ENCODE results near the gene ESYT2. TPM values are rescaled to one million over a fixed set of nuclear protein-coding genes. Genes with fewer than 3 reads are reported as not detected.

Gene ESYT2
- total and polyA plus RNA-seq, 4 donors = 16.4 to 83.0 (median 58.0) TPM

DNA sequence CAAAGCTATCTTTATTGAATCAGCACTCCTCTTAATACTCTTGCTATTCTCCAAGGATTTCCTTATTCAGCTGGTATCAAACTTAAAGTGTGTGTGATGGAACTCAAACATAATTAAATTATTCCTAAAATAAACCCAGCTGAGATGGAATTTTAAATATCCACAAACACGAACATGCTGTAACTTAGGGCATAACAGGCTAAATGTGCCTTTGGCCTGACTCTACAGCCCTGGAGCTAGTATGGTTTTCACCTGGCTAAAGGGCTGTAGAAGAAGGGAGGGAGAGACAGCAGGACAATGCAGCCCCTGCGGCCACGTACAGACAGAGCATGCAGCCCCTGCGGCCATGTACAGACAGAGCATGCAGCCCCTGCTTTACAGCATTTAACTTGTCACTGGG, 34.0 kb downstream of the ESYT2 start:
- DNase-seq (no peak), ATAC-seq (ENCODE audit: insufficient read depth, low FRiP score) (no peak)
- Histone ChIP-seq H3K36me3 (ENCODE audit: control insufficient read depth in 4 of 4, insufficient read depth in 4 of 4, low read length in 4 of 4) (peaks cover 20 to 30% (median 26%) of the 10 kb centered on the region in 4 donors), H3K4me1 (ENCODE audit: control insufficient read depth in 5 of 5, insufficient read depth in 5 of 5, low read length in 5 of 5) (no peaks in the 10 kb centered on the region), H3K27me3 (ENCODE audit: control insufficient read depth in 3 of 3, insufficient read depth in 3 of 3, low read length in 2 of 3) (no peaks in the 10 kb centered on the region), H3K27ac (ENCODE audit: low read depth in 1 of 2, low read length in 1 of 2) (no peak overlapping the region), H3K9me3 (ENCODE audit: control insufficient read depth in 4 of 4, insufficient read depth in 3 of 4, low read length in 3 of 4) (no peaks in the 10 kb centered on the region), H3K4me3 (no peak overlapping the region), H3K9ac (ENCODE audit: insufficient read depth in 1 of 2, low read length in 2 of 2) (no peak overlapping the region)
- TF ChIP-seq, protein P1, sequence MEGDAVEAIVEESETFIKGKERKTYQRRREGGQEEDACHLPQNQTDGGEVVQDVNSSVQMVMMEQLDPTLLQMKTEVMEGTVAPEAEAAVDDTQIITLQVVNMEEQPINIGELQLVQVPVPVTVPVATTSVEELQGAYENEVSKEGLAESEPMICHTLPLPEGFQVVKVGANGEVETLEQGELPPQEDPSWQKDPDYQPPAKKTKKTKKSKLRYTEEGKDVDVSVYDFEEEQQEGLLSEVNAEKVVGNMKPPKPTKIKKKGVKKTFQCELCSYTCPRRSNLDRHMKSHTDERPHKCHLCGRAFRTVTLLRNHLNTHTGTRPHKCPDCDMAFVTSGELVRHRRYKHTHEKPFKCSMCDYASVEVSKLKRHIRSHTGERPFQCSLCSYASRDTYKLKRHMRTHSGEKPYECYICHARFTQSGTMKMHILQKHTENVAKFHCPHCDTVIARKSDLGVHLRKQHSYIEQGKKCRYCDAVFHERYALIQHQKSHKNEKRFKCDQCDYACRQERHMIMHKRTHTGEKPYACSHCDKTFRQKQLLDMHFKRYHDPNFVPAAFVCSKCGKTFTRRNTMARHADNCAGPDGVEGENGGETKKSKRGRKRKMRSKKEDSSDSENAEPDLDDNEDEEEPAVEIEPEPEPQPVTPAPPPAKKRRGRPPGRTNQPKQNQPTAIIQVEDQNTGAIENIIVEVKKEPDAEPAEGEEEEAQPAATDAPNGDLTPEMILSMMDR (IDR thresholded peaks at IDR 0.05; ENCODE audit: control extremely low read depth, extremely low read depth) = no peak
- WGBS, 2 donors = 67 to 72% methylated on average over 4 of the region's 4 CpGs

DNA sequence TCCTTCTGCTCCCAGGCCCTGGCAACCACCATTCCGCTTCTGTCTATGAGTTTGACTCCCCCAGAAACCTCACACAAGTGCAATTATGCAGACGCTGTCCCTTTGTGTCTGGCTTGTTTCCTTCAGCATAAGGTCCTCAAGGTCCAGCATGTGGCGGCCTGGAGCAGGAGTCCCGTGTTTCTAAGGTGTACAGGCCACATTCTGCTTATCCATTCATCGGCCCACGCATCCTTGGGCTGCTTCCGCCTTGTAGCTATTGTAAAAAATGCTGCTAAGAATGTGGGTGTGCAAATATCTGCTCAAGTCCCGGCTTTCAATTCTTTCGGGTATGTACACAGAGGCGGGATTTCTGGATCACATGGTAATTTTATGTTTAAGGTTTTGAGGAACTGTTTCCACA, 38.2 kb downstream of the ESYT2 start:
- Histone ChIP-seq H3K27ac (ENCODE audit: low read depth in 1 of 2, low read length in 1 of 2) (no peak overlapping the region), H3K9me3 (ENCODE audit: control insufficient read depth in 4 of 4, insufficient read depth in 3 of 4, low read length in 3 of 4) (no peaks in the 10 kb centered on the region), H3K4me1 (ENCODE audit: control insufficient read depth in 5 of 5, insufficient read depth in 5 of 5, low read length in 5 of 5) (peaks cover 0 to 2% (median 0%) of the 10 kb centered on the region in 5 donors), H3K36me3 (ENCODE audit: control insufficient read depth in 4 of 4, insufficient read depth in 4 of 4, low read length in 4 of 4) (peaks cover 21 to 26% (median 24%) of the 10 kb centered on the region in 4 donors), H3K27me3 (ENCODE audit: control insufficient read depth in 3 of 3, insufficient read depth in 3 of 3, low read length in 2 of 3) (no peaks in the 10 kb centered on the region), H3K4me3 (no peak overlapping the region), H3K9ac (ENCODE audit: insufficient read depth in 1 of 2, low read length in 2 of 2) (no peak overlapping the region)
- TF ChIP-seq, protein P1 (IDR thresholded peaks at IDR 0.05; ENCODE audit: control extremely low read depth, extremely low read depth) = no peak
- ATAC-seq (ENCODE audit: insufficient read depth, low FRiP score) = no peak
- 90 to 91% methylated on average over 10 of the region's 10 CpGs for WGBS, 2 donors
- peak in 2 of 3 donors; percentile 32 to 33 for DNase-seq

DNA sequence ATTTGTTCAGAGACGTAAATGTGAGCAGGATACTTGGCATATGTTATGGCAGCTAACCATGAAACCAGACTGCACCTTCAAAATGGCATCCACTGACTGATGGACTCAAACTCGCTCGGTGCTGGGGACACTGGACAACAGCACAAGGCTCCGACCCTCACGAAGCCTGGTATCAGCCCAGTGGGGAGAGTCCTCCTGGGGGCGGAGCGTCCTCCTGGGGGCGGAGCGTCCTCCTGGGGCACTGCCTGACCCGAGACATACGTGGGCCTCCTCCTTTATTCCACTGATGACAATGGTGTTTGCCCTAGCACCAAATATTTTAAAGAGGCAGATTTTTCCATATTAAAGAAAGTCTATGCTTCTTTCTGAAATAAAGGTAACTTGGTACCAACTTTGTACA, 39.5 kb downstream of the ESYT2 start:
- Histone ChIP-seq H3K9ac (ENCODE audit: insufficient read depth in 1 of 2, low read length in 2 of 2) (no peak overlapping the region), H3K4me1 (ENCODE audit: control insufficient read depth in 5 of 5, insufficient read depth in 5 of 5, low read length in 5 of 5) (peaks cover 0 to 2% (median 0%) of the 10 kb centered on the region in 5 donors), H3K4me3 (no peak overlapping the region), H3K9me3 (ENCODE audit: control insufficient read depth in 4 of 4, insufficient read depth in 3 of 4, low read length in 3 of 4) (no peaks in the 10 kb centered on the region), H3K36me3 (ENCODE audit: control insufficient read depth in 4 of 4, insufficient read depth in 4 of 4, low read length in 4 of 4) (peaks cover 10 to 20% (median 17%) of the 10 kb centered on the region in 4 donors), H3K27ac (ENCODE audit: low read depth in 1 of 2, low read length in 1 of 2) (peak overlapping the region in 1 of 2 donors; percentile 31), H3K27me3 (ENCODE audit: control insufficient read depth in 3 of 3, insufficient read depth in 3 of 3, low read length in 2 of 3) (no peaks in the 10 kb centered on the region)
- no peak for DNase-seq
- TF ChIP-seq, protein P1 (IDR thresholded peaks at IDR 0.05; ENCODE audit: control extremely low read depth, extremely low read depth) = no peak
- ATAC-seq (ENCODE audit: insufficient read depth, low FRiP score) = no peak
- WGBS, 2 donors = 93 to 94% methylated on average over 11 of the region's 11 CpGs

DNA sequence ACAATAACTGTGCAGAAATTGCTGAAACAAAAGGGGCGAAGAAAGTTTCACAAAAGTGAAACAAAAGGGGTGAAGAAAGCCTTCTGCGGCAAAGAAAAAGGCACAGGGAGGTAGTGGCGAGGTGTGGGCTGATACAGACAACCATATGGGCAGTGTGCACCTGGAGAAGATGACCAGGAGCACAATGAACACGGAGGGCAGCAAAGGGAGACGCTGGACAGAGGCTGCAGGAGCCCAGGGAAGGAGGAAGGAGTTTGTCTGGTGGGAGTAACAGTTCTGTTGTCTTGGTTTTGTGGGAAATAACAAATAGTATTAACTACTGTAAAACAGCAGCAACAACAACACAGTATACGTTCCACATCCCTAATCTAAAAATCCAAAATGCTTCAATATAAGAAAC, 42.4 kb downstream of the ESYT2 start:
- Histone ChIP-seq H3K9me3 (ENCODE audit: control insufficient read depth in 4 of 4, insufficient read depth in 3 of 4, low read length in 3 of 4) (peaks cover 0 to under 1% (median 0%) of the 10 kb centered on the region in 4 donors), H3K4me1 (ENCODE audit: control insufficient read depth in 5 of 5, insufficient read depth in 5 of 5, low read length in 5 of 5) (peaks cover 0 to 7% (median 0%) of the 10 kb centered on the region in 5 donors), H3K27me3 (ENCODE audit: control insufficient read depth in 3 of 3, insufficient read depth in 3 of 3, low read length in 2 of 3) (no peaks in the 10 kb centered on the region), H3K4me3 (no peak overlapping the region), H3K9ac (ENCODE audit: insufficient read depth in 1 of 2, low read length in 2 of 2) (no peak overlapping the region), H3K27ac (ENCODE audit: low read depth in 1 of 2, low read length in 1 of 2) (peak overlapping the region in 1 of 2 donors; percentile 3), H3K36me3 (ENCODE audit: control insufficient read depth in 4 of 4, insufficient read depth in 4 of 4, low read length in 4 of 4) (peaks cover 13 to 31% (median 16%) of the 10 kb centered on the region in 4 donors)
- TF ChIP-seq, protein P1 (IDR thresholded peaks at IDR 0.05; ENCODE audit: control extremely low read depth, extremely low read depth) = no peak
- WGBS, 2 donors = 89 to 90% methylated on average over 6 of the region's 6 CpGs
- ATAC-seq (ENCODE audit: insufficient read depth, low FRiP score) = no peak
- no peak for DNase-seq

Data from lung (tissue), 12 donors.